GM18520 (cell line): ENCODE results near the gene PLA2G12B.
"Not testable (repeated sequence)": the region's sequence is repeated elsewhere in the genome, so short reads cannot be mapped to it uniquely, and the experiment has no call there.

ENCODE experiments used
- ATAC-seq: cut with Tn5 transposase; IDR thresholded peaks from one replicate; pipeline ENCODE4 v1.9.1; 2021; ENCODE audit not compliant: unreplicated experiment

Gene PLA2G12B

GRCh38 chr10:72943498-72944234 lies 10.9 kb downstream of the PLA2G12B start:
- ATAC-seq: no peak

DNA sequence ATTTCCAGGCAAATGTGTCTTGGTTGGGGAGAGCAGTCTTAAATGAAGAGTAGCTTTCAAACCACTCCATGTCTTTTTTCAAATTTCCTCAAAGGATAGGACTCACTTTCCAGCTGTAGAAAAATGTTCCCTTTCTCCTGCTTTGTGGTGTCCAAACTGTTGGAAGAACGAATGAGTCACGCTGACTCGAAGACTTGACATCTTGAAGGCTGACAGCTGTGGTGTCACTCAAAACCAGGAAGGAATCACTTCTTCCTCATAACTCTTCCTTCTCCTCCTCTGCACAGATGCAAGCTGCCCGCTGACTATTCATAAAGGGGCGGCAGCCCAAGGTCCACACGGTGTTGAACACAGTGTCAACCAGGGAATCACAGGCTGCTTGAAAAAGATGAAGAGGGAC lies 19.2 kb downstream of the PLA2G12B start:
- no peak for ATAC-seq

DNA sequence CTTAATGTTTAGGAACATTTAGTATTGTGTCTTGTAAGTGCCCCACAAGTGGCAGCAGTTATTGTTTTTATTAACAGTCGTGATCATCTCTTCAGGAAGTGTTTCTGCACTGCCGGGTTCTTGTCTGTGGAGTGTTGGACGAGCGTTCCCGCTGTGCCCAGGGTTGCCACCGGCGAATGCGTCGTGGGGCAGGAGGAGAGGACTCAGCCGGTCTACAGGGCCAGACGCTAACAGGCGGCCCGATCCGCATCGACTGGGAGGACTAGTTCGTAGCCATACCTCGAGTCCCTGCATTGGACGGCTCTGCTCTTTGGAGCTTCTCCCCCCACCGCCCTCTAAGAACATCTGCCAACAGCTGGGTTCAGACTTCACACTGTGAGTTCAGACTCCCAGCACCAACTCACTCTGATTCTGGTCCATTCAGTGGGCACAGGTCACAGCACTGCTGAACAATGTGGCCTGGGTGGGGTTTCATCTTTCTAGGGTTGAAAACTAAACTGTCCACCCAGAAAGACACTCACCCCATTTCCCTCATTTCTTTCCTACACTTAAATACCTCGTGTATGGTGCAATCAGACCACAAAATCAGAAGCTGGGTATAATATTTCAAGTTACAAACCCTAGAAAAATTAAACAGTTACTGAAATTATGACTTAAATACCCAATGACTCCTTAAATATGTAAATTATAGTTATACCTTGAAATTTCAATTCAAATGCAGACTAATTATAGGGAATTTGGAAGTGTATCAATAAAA lies 22.2 kb downstream of the PLA2G12B start:
- no peak for ATAC-seq

GRCh38 chr10:72930276-72930675 lies 24.3 kb downstream of the PLA2G12B start:
- no peak for ATAC-seq

GRCh38 chr10:72928798-72929197 lies 25.8 kb downstream of the PLA2G12B start:
- ATAC-seq: no peak

- no peak for ATAC-seq
These were observed 27.1 kb downstream of the PLA2G12B start for GRCh38 chr10:72927485-72927884.

DNA sequence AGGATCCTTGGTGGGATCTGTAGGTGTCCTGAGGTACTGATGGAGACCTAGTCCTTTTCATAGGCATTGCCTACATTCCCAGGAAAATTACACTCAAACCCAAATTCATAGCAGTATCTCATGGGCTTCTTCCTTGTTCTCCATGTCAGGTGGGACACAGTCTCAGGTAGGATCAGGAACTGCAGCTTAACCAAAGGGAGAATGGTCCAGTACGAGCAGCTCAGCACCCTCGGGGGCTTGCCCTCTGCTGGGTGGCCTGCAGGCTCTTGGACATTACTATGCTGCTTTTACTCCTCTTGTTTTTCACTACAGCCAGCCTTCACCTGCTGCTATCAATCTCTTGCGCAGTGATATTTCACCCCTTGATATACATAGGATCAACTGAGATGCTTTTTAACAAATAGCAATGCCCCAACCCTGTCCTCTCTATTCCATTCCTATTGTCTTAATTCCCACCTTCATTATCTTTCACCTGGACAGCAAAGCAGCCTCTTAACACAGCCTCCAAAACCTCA lies 28.6 kb downstream of the PLA2G12B start:
- ATAC-seq: no peak

DNA sequence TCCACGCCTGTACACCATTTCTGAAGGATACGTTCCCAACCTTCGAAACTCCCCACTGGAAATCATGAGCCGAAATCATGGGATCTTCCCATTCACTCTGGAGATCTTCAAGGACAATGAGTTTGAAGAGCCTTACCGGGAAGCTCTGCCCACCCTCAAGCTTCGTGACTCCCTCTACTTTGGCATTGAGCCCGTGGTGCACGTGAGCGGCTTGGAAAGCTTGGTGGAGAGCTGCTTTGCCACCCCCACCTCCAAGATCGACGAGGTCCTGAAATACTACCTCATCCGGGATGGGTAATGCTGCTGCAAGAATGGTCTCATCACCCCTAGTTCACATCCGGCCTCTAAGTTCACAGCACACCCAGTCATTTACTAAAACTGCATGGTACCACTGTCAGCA lies 30.3 kb downstream of the PLA2G12B start:
- ATAC-seq: no peak

DNA sequence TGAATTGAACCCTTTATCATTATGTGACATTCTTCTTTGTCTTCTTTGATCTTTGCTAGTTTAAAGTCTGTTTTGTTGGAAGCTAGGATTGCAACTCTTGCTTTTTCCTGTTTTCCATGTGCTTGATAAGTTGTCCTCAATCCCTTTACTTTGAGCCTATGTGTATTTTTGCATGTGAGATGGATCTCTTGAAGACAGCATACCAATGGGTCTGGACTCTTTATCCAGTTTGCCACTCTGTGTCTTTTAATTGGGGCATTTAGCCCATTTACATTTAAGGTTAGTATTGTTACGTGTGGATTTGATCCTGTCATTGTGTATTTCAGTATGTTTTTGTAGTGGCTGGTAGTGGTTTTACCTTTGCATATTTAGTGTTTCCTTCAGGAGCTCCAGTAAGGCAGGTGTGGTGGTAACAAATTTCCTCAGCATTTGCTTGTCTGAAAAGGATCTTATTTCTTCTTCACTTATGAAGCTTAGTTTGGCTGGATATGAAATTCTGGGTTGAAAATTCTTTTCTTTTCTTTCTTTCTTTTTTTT lies 33.4 kb downstream of the PLA2G12B start:
- not testable (repeated sequence) for ATAC-seq

DNA sequence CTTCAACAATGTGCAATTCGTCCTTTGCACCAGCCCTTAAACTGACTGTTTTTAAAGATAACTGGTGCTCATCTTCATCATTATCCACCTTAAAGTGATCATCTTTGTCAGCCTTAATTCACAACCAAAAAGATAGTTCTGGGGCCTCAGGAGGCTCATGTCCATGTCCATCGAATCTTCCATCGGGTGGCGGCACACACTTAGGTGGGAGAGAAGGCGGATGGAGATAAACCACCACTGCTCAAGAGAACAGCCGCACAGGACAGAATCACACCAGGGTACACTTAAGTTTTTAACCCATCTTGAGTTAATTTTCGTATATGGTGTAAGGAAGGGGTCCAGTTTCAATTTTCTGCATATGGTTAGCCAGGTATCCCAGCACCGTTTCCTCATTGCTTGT lies 36.3 kb downstream of the PLA2G12B start:
- ATAC-seq: no peak

DNA sequence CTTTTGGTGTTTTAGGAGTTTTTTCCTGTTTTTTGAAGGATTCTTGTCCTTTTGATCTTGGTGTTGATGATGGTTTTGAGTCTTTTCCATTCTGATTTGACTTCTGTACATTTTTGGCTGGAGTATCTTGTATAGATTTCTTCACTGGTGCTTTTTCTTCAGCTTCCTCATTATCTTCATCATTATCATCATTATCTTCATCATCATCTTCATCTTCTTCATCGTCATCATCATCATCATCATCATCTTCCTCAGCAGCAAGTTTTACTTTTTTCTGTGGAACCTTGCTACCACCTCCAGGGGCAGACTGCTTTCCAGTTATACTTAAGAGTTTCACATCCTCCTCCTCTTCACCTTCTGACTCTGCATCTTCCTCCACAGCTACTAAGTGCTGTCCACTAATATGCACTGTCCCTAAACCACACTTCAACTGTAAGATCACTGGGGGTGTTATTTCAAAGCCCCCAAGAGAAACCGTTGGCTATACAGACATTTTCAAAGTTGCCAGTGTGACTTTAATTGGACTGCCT lies 36.7 kb downstream of the PLA2G12B start:
- ATAC-seq: not testable (repeated sequence)

GRCh38 chr10:72917201-72917600 lies 37.4 kb downstream of the PLA2G12B start:
- not testable (repeated sequence) for ATAC-seq

DNA sequence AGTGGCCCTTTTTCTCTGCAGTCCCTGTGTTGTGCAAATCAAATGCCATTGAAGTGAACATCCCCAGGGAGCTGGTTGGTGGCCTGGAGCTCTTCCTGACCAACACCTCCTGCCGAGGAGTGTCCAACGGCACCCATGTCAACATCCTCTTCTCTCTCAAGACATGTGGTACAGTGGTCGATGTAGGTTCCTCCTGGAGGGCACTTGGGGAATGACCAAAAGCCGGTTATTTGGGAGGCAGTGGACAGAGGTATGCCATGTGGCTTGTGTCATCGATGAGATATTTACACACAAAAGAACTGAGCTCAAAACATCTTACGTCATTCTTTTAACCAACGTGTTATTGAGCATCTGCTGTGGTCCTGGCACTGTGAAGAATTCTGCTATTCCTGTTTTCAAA lies 41.3 kb downstream of the PLA2G12B start:
- no peak for ATAC-seq

- no peak for ATAC-seq
These were observed 41.9 kb downstream of the PLA2G12B start for GRCh38 chr10:72912736-72913135.

DNA sequence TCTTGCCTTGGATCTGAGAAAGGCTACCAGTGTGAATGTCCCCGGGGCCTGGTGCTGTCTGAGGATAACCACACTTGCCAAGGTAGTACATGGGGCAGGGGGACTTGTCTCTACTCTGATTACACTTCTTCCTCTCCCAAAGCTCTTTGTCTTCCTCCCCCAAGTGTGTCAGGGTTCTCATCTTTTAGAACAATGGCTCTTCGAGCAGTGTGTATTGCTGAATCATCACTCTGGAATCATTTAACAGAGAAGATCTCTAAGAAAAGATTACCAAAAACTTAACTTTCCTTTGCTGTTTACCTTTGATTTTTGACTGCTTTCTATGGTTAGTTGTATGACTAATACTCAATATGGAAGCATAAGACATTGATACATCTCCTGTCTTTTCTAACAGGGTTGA lies 42.8 kb downstream of the PLA2G12B start:
- no peak for ATAC-seq

GRCh38 chr10:72910705-72911104 lies 43.9 kb downstream of the PLA2G12B start:
- no peak for ATAC-seq

DNA sequence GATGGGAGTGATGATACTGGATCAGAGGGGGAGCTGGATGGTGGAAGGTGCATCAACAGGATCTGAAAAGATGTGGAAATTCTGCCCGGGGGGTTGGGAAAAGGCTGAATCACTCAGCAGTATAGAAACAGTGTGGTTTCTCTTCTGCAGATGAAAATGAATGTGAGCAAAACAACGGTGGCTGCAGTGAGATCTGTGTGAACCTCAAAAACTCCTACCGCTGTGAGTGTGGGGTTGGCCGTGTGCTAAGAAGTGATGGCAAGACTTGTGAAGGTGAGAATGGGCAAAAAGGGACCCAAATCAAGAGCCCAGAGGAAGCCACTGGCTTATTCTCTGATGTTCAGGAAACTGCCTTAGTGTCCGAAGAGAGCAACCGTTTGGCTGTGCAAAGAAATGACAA lies 48.2 kb downstream of the PLA2G12B start:
- ATAC-seq: no peak

DNA sequence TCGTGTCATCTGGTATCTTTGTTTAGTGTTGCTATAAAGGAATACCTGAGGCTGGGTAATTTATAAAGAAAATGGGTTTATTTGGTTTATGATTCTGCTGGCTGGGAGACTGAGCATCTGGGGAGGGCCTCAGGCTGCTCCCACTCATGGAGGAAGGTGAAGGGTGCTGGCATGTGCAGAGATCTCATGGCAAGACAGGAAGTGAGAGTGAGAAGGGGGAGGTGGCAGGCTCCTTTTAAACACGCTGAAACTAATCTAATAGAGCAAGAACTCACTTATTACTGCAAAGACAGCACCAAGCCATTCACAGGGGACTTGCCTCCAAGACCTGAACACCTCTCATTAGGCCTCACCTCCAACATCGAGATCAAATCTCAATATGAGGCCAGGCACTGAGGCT lies 49.8 kb downstream of the PLA2G12B start:
- ATAC-seq: no peak

GRCh38 chr10:72903941-72904446 lies 50.6 kb downstream of the PLA2G12B start:
- not testable (repeated sequence) for ATAC-seq

- no peak for ATAC-seq
These were observed 55.1 kb downstream of the PLA2G12B start for GRCh38 chr10:72899545-72899944.

DNA sequence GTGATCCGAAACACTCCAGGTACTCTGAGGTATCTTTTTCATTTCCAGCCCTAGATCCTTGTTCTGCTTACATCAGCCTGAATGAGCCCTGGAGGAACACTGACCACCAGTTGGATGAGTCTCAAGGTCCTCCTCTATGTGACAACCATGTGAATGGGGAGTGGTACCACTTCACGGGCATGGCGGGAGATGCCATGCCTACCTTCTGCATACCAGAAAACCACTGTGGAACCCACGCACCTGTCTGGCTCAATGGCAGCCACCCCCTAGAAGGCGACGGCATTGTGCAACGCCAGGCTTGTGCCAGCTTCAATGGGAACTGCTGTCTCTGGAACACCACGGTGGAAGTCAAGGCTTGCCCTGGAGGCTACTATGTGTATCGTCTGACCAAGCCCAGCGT lies 56.0 kb downstream of the PLA2G12B start:
- no peak for ATAC-seq
